OCI-LY7 (cell line): ENCODE data around the gene ADAM12.

ENCODE experiments used
- CTCF ChIP-seq: fragments of 200-600 bp; sonication (generic); conservative IDR thresholded peaks from 2 replicates; pipeline ENCODE4 v1.5.1; 2014; ENCODE audit warnings: mild to moderate bottlenecking, antibody characterized with exemption, low read length, moderate library complexity, mixed read lengths
- EZH2phosphoT487 ChIP-seq: fragments of 200-600 bp; sonication (generic); IDR thresholded peaks from 2 replicates; pipeline ENCODE4 v1.6.1; 2018; ENCODE audit warnings: low read depth, borderline replicate concordance, mild to moderate bottlenecking, mixed run types, antibody characterized with exemption, low read length, moderate library complexity, mixed read lengths

GRCh38 chr10:126376956-126377355, 11.3 kb downstream of the ADAM12 start:
- TF ChIP-seq CTCF, result no peak
- TF ChIP-seq EZH2phosphoT487, result no peak
